Measurements from ENCODE around the gene MAPRE3. TPM values are rescaled to one million over a fixed set of nuclear protein-coding genes. Genes with fewer than 3 reads are reported as not detected.

Gene MAPRE3
- total RNA-seq, 6 experiments from 2014 or later: 13.7 to 22.3 (median 17.3) TPM

GRCh38 chr2:27069961-27070618 is 99.7 kb downstream of the MAPRE3 start:
- H3K4me1 ChIP-seq: peaks cover 0 to 10% (median 4%) of the 10 kb centered on the region in 4 donors
- DNase-seq: no peak
- peak overlapping the region in 2 of 3 donors; percentile 85 to 91 for H3K4me3 ChIP-seq
- no peak overlapping the region for H3K27ac ChIP-seq
- 81% methylated on average over 7 of the region's 8 CpGs for WGBS (ENCODE audit: insufficient coverage, low coverage, low lambda C conversion rate, missing lambda C conversion rate)
- peaks cover 0 to 16% (median 0%) of the 10 kb centered on the region in 4 donors for H3K36me3 ChIP-seq
- intact Hi-C loops (cut with DNase I): loop anchor here in 1 of 2 donors (10.0 kb wide), 1 partner anchor 105 kb away; no protein-coding TSS in a partner anchor
- H3K9me3 ChIP-seq: no peaks in the 10 kb centered on the region
- TF ChIP-seq, protein P1, sequence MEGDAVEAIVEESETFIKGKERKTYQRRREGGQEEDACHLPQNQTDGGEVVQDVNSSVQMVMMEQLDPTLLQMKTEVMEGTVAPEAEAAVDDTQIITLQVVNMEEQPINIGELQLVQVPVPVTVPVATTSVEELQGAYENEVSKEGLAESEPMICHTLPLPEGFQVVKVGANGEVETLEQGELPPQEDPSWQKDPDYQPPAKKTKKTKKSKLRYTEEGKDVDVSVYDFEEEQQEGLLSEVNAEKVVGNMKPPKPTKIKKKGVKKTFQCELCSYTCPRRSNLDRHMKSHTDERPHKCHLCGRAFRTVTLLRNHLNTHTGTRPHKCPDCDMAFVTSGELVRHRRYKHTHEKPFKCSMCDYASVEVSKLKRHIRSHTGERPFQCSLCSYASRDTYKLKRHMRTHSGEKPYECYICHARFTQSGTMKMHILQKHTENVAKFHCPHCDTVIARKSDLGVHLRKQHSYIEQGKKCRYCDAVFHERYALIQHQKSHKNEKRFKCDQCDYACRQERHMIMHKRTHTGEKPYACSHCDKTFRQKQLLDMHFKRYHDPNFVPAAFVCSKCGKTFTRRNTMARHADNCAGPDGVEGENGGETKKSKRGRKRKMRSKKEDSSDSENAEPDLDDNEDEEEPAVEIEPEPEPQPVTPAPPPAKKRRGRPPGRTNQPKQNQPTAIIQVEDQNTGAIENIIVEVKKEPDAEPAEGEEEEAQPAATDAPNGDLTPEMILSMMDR (IDR thresholded peaks at IDR 0.05): no peak
- TF ChIP-seq POLR2A (IDR thresholded peaks at IDR 0.05): no peak
- ATAC-seq: no peak
- no peaks in the 10 kb centered on the region for H3K27me3 ChIP-seq

DNA sequence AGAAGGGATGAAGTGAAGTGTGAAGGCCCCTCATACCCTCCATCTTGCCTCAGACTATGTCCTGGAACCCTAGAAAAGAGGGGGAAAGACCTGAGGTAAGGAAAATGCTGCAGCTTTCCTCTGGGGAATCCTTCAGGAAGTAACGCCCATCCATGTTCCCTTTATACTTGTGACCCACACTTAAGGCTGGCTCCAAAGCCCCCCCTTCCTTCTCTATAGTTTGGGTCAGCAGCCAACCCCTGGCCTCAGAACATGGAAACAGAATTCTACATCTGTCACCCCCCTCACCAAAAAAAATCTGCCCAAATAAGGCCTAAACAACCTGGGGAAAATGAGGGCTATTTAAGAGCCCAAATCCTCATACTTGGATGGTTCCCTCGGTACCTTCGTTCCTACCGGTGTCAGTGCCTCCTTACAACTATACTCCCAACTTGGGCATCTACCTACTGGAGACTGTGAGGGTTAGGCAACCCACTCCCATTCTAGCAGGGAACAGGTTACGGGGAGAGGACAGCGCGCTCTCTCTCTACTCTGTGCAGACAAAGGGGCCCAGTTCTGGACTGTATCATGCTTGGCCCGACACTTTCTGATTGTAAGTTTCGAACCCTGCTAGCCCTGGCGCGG is 100.3 kb downstream of the MAPRE3 start:
- DNase-seq (no peak), ATAC-seq (peak in 1 of 4 donors; percentile 1)
- no peaks in the 10 kb centered on the region for H3K9me3 ChIP-seq
- peak overlapping the region; percentile 85 to 94 (median 91) for H3K4me3 ChIP-seq
- 2% methylated on average over 11 of the region's 11 CpGs for WGBS (ENCODE audit: insufficient coverage, low coverage, low lambda C conversion rate, missing lambda C conversion rate)
- intact Hi-C loops (cut with DNase I): loop anchor here in 1 of 2 donors (10.0 kb wide), 1 partner anchor 106 kb away; no protein-coding TSS in a partner anchor
- peak overlapping the region; percentile 75 to 89 (median 80) for H3K27ac ChIP-seq
- no peak for TF ChIP-seq POLR2A (IDR thresholded peaks at IDR 0.05)
- TF ChIP-seq, protein P1 (IDR thresholded peaks at IDR 0.05): no peak
- H3K36me3 ChIP-seq: peaks cover 0 to 13% (median 0%) of the 10 kb centered on the region in 4 donors
- no peaks in the 10 kb centered on the region for H3K27me3 ChIP-seq
- peaks cover 0 to 10% (median 4%) of the 10 kb centered on the region in 4 donors for H3K4me1 ChIP-seq

DNA sequence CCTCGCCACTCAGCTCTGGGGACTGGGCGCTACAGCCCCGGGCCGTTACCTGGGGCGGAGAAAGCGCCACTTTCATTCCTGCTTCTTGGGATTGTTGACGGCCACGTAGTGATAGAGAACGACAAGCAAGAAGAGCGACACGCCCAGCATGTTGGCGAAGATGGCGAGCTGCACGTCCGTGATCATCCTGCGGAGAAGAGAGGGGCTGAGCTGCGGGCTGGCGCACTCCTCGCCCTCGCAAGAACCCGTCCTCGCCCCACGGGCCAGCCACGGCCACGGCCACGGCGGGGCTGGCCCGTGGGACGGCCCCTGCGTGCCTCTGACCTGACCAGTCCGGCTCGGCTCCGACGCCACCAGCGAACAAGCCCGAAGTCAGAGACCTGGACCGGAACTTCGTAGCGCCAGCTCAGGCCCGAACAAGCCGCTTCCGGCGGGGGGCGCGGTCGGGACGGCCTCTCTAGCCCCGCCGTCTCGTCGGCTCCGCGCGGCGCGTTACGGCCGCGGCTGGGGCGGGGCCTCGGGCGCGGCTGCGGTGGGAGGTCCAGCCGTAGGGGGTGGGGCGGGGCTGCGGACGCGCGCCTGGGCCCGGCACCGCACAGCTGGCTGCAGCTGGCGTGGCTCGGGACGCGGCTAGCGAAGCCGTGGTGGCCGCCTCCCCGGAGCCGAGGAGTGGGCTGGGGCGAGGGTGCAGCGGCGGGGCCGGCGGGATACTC is 101.0 kb downstream of the MAPRE3 start, which contains the start of gene OST4:
OST4 (minus strand) TSS at position 378 of the 713 bp plus-strand sequence.
- Histone ChIP-seq H3K27ac (peak within 1 kb of the TSS; percentile 75 to 89 (median 80)), H3K4me3 (peak within 1 kb of the TSS; percentile 85 to 94 (median 91)), H3K4me1 (peaks cover 0 to 10% (median 4%) of the 10 kb centered on the region in 4 donors), H3K9me3 (no peaks in the 10 kb centered on the region), H3K36me3 (peaks cover 0 to 13% (median 0%) of the 10 kb centered on the region in 4 donors), H3K27me3 (no peaks in the 10 kb centered on the region)
- WGBS (ENCODE audit: insufficient coverage, low coverage, low lambda C conversion rate, missing lambda C conversion rate): 0% methylated on average over 7 of the region's 86 CpGs
- ATAC-seq (peak; percentile 93 to 98 (median 96)), DNase-seq (peak; percentile 96 to 97 (median 96))
- TF ChIP-seq, protein P1 (IDR thresholded peaks at IDR 0.05): peak in 2 of 4 donors; percentile 11 to 34
- TF ChIP-seq POLR2A (IDR thresholded peaks at IDR 0.05): peak; percentile 78
- intact Hi-C loops (cut with DNase I): loop anchor here in 1 of 2 donors (10.0 kb wide), 1 partner anchor 107 kb away; no protein-coding TSS in a partner anchor

All from right lobe of liver (tissue), 6 donors.